Heart right ventricle (tissue), 16 donors: ENCODE measurements around the gene TUBB4A. TPM values are rescaled to one million over a fixed set of nuclear protein-coding genes. Genes with fewer than 3 reads are reported as not detected.

Experiments
- ATAC-seq, 8 donors: fragments of 200-7000 bp; cut with Tn5 transposase; one replicate each; pipeline ENCODE4 v1.9.1; 2020; ENCODE audit warnings: mild to moderate bottlenecking in 8 of 8, moderate library complexity in 8 of 8, moderate number of reproducible peaks in 1 of 8
- DNase-seq, 2 donors: peaks; one replicate each; pipeline ENCODE4 v3.0.0-alpha.2; 2020
- H3K27ac ChIP-seq, 10 donors: fragments of 200-600 bp; sonication (generic) in 2 of 10; one replicate each; pipeline versions ENCODE4 v1.5.0 to v1.8.0; 2020 to 2022; ENCODE audit warnings: mild to moderate bottlenecking in 3 of 10
- H3K27me3 ChIP-seq, 7 donors: fragments of 200-600 bp; one replicate each; pipeline ENCODE4 v1.8.0; 2021 to 2022; ENCODE audit warnings: mild to moderate bottlenecking in 2 of 7
- H3K36me3 ChIP-seq, 9 donors: fragments of 200-600 bp; sonication (generic) in 1 of 9; one replicate each; pipeline versions ENCODE4 v1.5.0 to v1.8.0; 2020 to 2022; ENCODE audit warnings: mild to moderate bottlenecking in 2 of 9
- H3K4me1 ChIP-seq, 9 donors: fragments of 200-600 bp; sonication (generic) in 1 of 9; one replicate each; pipeline versions ENCODE4 v1.5.0 to v1.8.0; 2020 to 2022; ENCODE audit warnings: mild to moderate bottlenecking in 4 of 9
- H3K4me3 ChIP-seq, 10 donors: fragments of 200-600 bp; sonication (generic) in 2 of 10; one replicate each; pipeline versions ENCODE4 v1.5.0 to v1.8.0; 2020 to 2022; ENCODE audit warnings: mild to moderate bottlenecking in 7 of 10, moderate library complexity in 2 of 10
- H3K9me3 ChIP-seq, 11 donors: fragments of 200-600 bp in 10 of 11; sonication (generic) in 2 of 11; one replicate each; pipeline versions ENCODE4 v1.5.0 to v1.8.0; 2013 to 2022; ENCODE audit warnings: mild to moderate bottlenecking in 2 of 11, control low read depth in 1 of 11, moderate library complexity in 1 of 11
- CTCF ChIP-seq, 9 donors: fragments of 200-600 bp; sonication (generic) in 2 of 9; IDR thresholded peaks; one replicate each; pipeline versions ENCODE4 v1.5.0 to v1.8.0; 2021 to 2022; ENCODE audit warnings: antibody characterized with exemption in 9 of 9, mild to moderate bottlenecking in 5 of 9, moderate library complexity in 1 of 9
- WGBS, 2 donors: extraction: QIAGEN DNeasy Blood & Tissue Kit; methylation state at CpG; one replicate each; pipeline ENCODE4 v1.1.7; 2013; ENCODE audit warnings: inconsistent platforms in 1 of 2; 5-methylcytosine and 5-hydroxymethylcytosine counted together
- intact Hi-C, 10 donors: fragments of 100-400 bp; cut with DNase I; formaldehyde crosslinking; loops; one replicate each; pipeline versions ENCODE4 v1.11.1 to v1.14.2; 2022
- polyA plus RNA-seq, 2 donors: library from polyadenylated mRNA; stranded (reverse); fragments of 200-250 nt; gene quantifications; one replicate each; pipeline ENCODE4 v1.2.3, GENCODE V29; 2013
- total RNA-seq, 10 donors: library from RNA; stranded (reverse); fragmentation: NEBNext Ultra II Directional in 3 of 10; extraction: Animal tissue kit (Norgen Biotek cat#: 25700) in 3 of 10; gene quantifications; one replicate each; pipeline versions ENCODE4 v1.2.1 to v1.2.4, GENCODE V29; 2021 to 2023
- donor health status: Arrhythmogenic right ventricular cardiomyopathy.
- donor health status: ischemic (EF 13 %, LVEDD 7.1; RV severe dilation, severe dysfunction).
- donor health status: healthy with polysubstance abuse.
- donor health status: DM: no; HTN: yes; CAD: no.
- donor health status: DM: no; HTN: no; CAD: no.
- donor health status: ischemic (EF 25% LVEDD 6.9; RV normal size, moderate dysfunction).
- donor health status: ischemic (EF 25% LVEDD 5.7; RV mildly dilated, moderate dysfunction).
- donor health status: healthy.
- donor health status: DM: yes; HTN: yes; CAD: no.
- donor health status: Ischemic cardiomyopathy.
- donor health status: ischemic (EF 35%, LVEDD 5.7; RV mildly dilated, moderate dysfunction).
- donor health status: nonischemic (EF 11% LVEDD 7.7; RV severe dilation, severe dysfunction).
- donor health status: DM: yes; HTN: yes; CAD: no.
- donor health status: PGD.
- donor health status: ischemic (EF 29% LVEDD 5.4; RV normal size, mild dysfunction).
- donor health status: nonischemic (EF 23%, LVEDD 6.1; RV moderate dilation, normal function).

Gene TUBB4A
- total and polyA plus RNA-seq, 12 donors, result 0.19 to 6.6 (median 0.81) TPM

- H3K4me1 ChIP-seq, result no peaks in the 10 kb centered on the region
- DNase-seq, result no peak
- peaks cover 0 to 16% (median 4%) of the 10 kb centered on the region in 11 donors for H3K9me3 ChIP-seq
- intact Hi-C loops, result no loop called here
- ATAC-seq, result no peak
- peak overlapping the region in 1 of 10 donors; percentile 16 for H3K4me3 ChIP-seq
- H3K36me3 ChIP-seq, result no peaks in the 10 kb centered on the region
- peaks cover 0 to 13% (median 3%) of the 10 kb centered on the region in 7 donors for H3K27me3 ChIP-seq
- no peak for TF ChIP-seq CTCF (IDR thresholded peaks at IDR 0.05)
- WGBS, 2 donors, result 41 to 44% methylated on average over 15 of the region's 15 CpGs
- no peak overlapping the region for H3K27ac ChIP-seq
Observed at GRCh38 chr19:6489278-6490061, 12.6 kb downstream of the TUBB4A start.

- H3K4me1 ChIP-seq, result peaks cover 0 to 9% (median 0%) of the 10 kb centered on the region in 9 donors
- H3K4me3 ChIP-seq, result no peak overlapping the region
- H3K9me3 ChIP-seq, result no peaks in the 10 kb centered on the region
- intact Hi-C loops, result no loop called here
- no peak overlapping the region for H3K27ac ChIP-seq
- DNase-seq (no peak), ATAC-seq (no peak)
- WGBS, 2 donors, result 88 to 93% methylated on average over 7 of the region's 7 CpGs
- no peaks in the 10 kb centered on the region for H3K36me3 ChIP-seq
- peaks cover 0 to 26% (median 7%) of the 10 kb centered on the region in 7 donors for H3K27me3 ChIP-seq
- no peak for TF ChIP-seq CTCF (IDR thresholded peaks at IDR 0.05)
Observed at GRCh38 chr19:6484831-6485230, 17.3 kb downstream of the TUBB4A start.

- Histone ChIP-seq H3K9me3 (no peaks in the 10 kb centered on the region), H3K27me3 (peaks cover 0 to 30% (median 13%) of the 10 kb centered on the region in 7 donors), H3K4me1 (peaks cover 0 to 9% (median 0%) of the 10 kb centered on the region in 9 donors), H3K27ac (no peak overlapping the region), H3K36me3 (no peaks in the 10 kb centered on the region), H3K4me3 (no peak overlapping the region)
- TF ChIP-seq CTCF (IDR thresholded peaks at IDR 0.05), result no peak
- ATAC-seq, result no peak
- DNase-seq, result no peak
- intact Hi-C loops, result no loop called here
- 88 to 90% methylated on average over 8 of the region's 8 CpGs for WGBS, 2 donors
Observed at GRCh38 chr19:6484230-6484629, 17.9 kb downstream of the TUBB4A start.

- TF ChIP-seq CTCF (IDR thresholded peaks at IDR 0.05), result no peak
- peaks cover 0 to 9% (median 0%) of the 10 kb centered on the region in 9 donors for H3K4me1 ChIP-seq
- no peak overlapping the region for H3K27ac ChIP-seq
- no peak overlapping the region for H3K4me3 ChIP-seq
- intact Hi-C loops, result no loop called here
- ATAC-seq (no peak), DNase-seq (no peak)
- peaks cover 0 to 34% (median 19%) of the 10 kb centered on the region in 7 donors for H3K27me3 ChIP-seq
- 16 to 24% methylated on average over 3 of the region's 3 CpGs for WGBS, 2 donors
- no peaks in the 10 kb centered on the region for H3K9me3 ChIP-seq
- H3K36me3 ChIP-seq, result no peaks in the 10 kb centered on the region
Observed at GRCh38 chr19:6483235-6483634, 18.9 kb downstream of the TUBB4A start.
